GM19463 (cell line): Measurements from ENCODE around the gene LPAR4.
"Not testable (repeated sequence)": the region's sequence is repeated elsewhere in the genome, so short reads cannot be mapped to it uniquely, and the experiment has no call there.

Source experiments
- ATAC-seq: cut with Tn5 transposase; IDR thresholded peaks from one replicate; pipeline ENCODE4 v1.9.1; 2021; ENCODE audit warnings: mild to moderate bottlenecking, moderate library complexity; ENCODE audit not compliant: unreplicated experiment

The LPAR4 gene, protein sequence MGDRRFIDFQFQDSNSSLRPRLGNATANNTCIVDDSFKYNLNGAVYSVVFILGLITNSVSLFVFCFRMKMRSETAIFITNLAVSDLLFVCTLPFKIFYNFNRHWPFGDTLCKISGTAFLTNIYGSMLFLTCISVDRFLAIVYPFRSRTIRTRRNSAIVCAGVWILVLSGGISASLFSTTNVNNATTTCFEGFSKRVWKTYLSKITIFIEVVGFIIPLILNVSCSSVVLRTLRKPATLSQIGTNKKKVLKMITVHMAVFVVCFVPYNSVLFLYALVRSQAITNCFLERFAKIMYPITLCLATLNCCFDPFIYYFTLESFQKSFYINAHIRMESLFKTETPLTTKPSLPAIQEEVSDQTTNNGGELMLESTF

DNA sequence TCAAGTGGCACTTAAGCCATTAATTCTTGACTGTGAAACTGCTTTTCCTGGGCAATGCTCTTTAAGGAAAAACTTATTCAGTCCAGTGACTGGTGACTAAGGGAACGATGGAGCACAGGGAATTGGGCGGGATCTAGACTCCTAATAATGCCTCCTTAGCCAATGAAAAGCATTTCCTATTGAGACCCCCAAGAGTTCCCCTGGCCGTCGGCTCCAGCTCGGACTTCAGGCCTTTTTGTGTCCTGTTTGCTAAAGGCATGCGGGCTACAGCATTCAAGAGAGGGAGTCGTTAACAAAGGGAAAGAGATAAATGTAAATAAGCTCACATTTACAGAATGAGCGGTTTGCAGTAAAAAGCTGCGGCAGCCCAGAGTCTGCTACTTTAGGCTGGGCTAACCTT is at the start of gene LPAR4:
Gene LPAR4 (plus strand): TSS at position 232 of the 400 bp plus-strand sequence. CDS start 7,150 bp downstream, outside the sequence.
- no peak for ATAC-seq

DNA sequence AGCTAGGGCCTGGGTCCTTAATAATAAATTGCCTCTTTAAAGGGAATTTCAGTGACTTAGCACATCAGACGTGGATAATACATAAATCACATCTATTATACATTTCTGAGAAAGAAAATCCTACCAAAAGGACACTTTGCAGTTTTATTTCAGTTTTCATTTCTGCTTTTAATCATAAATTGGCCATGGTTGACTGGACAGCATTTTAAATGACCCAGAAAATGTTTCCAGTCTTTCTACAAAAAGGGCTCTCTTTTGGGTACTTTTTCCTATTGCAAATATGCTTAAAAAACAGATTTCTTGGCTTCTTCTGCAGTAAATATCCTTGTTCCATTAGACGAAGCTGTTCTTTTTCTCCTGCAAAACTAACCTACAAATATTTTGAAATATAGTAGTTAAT is 41.4 kb upstream of the LPAR4 start:
- ATAC-seq, result no peak

DNA sequence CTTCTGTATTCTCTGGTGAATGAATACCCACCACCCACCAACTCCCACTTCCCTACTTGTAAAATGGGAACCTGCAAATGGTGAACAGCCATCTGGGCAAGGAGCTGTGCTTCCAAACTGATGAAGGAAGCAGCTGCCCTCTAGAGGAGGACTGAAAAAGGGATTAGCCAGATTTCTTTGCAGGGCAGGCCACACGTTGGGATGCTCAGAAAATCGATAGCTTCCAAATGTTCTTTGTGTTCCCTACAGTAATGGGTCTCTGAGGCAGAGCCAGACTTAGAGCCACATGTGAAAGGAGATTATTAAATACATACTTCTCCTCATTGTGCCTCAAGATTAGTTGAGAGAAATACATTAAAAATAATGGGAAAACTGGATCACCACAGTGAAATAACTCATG is 39.3 kb upstream of the LPAR4 start:
- no peak for ATAC-seq

DNA sequence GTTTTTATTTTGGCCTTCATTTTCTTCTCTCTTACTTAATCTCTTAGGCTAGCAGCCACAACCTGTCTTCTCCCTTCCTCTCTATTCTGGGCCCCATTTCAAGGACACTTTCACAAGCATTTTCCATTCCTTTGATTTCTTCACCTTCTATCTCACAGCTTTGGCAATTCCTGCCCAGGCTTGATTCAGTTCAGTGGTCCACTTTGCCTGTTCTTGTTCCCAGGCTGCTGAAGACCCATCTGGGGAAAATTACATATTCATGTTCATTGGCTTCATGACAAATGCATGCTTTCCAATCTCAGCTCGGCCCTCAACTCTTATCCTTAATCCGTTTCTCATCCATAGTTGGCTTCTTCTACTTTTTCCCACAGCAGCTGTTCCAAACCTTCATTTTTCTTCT is 38.7 kb upstream of the LPAR4 start:
- ATAC-seq, result no peak

DNA sequence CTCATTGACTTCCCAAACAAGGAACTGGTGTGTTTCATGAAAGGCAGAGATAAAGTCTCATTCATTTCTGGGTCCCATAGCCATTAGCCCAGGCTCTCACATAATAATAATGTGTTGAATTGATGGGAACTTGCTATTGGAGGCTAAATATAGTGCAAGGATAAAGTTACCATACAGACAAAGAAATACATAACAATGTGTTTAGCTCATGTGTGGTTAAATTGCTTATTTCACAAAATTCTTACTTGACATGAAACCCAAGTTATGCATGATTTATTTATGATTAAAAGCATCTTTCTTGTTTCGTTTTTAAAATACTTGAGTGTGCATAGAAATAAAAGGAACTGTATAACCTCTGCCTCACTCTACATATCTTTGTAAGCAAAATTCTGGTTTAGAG is 37.3 kb upstream of the LPAR4 start:
- ATAC-seq, result no peak

DNA sequence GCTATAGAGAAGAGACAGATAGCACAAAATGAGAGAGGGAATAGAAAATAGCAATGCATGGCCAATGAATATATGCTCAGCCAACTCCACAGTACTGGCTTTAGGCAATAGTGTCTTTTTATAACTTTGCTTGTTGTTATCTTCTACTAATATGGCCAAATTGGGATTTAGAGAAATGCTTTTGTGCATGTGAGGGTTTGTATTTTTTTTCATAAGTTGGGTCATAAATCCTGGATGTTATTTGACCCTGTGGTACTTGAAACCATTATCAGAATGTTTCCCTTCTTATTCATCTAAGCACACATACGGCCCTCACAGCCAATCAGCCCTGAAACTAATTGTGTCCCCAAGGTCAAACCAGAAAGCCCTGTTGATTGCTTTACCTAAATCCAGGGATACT is 35.2 kb upstream of the LPAR4 start:
- ATAC-seq, result no peak

DNA sequence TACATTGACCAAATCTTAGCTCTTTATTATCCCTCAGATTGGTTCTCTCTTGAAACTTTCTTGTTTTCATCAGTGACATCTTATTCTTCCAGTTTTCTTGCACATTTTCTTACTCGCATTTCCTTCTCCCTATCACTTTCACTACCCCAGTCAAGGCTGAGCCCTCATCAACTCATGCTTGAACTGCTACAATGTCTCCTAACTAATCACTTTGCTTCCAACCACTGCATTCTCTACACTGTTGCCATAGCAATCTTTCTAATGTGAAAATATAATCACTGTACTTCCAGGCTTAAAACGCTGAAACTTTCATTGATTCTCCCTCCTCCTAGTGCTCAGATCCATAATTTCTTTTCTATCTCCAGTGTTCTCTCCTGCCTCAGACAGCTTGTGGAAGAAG is 22.2 kb upstream of the LPAR4 start:
- no peak for ATAC-seq

DNA sequence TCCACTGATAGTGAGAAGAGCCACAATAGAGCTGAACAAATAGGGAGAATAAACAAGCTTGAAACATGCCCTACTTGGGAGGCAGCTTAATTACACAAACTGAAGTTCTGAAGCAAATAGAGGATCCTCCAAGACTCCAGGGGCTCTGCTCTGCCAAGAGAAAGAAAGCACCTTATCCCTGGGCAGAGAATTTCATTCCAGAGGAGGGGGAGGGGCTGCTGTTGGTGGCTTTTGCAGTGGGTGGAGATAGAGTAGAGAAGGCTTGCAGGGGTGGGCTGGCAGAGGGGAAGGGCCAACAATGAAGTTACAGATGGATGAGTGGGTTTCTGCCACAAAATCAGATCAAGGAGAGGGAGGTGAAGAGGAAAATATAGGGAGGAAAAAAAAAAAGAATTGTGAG is 1.0 kb upstream of the LPAR4 start:
- ATAC-seq, result no peak

DNA sequence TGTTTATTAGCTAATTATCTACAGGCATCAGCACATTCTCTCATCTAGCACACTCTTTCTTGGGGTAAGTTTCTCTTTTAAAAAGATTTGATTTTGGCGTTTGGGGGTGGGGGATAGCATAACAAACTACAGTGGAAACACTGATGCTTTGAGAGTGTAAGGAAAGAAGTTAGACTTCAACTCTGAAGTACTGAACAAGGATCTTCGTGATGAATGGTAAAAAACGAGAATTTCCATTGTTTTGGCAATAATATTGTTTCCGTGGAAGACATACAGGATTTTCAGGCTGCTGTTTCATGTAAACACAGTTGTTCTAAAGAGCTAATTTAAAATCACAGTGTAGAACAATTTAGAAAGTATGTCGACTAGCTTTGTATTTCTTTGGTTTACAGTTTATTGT is 451 bp downstream of the LPAR4 start:
- no peak for ATAC-seq

DNA sequence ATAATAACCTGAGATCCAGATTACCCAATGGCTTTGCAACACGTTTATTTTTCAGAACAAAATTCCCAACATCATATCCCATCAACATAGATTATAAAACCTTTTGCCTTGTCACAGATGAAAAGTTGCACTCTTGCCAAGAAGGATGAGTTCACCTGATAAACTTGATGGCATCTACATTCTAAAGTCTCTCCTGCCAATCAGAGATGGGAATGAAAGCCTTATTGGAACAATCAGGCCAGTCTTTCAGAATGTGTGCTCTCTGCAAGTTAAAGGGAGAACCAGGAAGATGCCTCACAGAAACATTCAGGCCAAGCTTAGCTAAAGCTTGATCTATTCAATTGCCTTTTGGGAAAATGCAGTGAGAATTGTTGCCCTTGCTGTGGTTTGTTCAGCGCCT is 1.3 kb downstream of the LPAR4 start:
- no peak for ATAC-seq

DNA sequence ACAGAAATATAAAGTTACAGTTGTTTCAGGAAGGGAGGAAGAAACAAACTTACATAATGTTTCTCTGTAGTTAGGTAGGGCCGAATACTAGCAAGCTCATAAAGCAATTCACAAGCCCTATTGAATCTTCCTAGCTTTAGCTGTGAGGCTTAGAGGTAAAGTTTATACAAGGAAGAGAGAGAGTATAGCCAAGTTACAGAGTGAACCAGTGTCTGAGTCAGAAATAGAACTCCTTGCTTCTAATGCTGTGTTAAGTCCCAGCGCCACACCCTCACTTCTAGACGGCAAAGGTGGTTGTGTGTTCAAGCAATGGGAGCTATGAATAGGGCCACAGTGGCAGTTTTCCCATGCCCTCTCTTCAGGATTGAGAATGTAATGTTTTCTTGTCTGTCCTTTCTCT is 6.1 kb downstream of the LPAR4 start:
- ATAC-seq, result no peak

DNA sequence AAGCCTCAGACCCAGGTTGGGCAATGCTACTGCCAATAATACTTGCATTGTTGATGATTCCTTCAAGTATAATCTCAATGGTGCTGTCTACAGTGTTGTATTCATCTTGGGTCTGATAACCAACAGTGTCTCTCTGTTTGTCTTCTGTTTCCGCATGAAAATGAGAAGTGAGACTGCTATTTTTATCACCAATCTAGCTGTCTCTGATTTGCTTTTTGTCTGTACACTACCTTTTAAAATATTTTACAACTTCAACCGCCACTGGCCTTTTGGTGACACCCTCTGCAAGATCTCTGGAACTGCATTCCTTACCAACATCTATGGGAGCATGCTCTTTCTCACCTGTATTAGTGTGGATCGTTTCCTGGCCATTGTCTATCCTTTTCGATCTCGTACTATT is 7.4 kb downstream of the LPAR4 start:
- ATAC-seq, result peak; percentile 95

DNA sequence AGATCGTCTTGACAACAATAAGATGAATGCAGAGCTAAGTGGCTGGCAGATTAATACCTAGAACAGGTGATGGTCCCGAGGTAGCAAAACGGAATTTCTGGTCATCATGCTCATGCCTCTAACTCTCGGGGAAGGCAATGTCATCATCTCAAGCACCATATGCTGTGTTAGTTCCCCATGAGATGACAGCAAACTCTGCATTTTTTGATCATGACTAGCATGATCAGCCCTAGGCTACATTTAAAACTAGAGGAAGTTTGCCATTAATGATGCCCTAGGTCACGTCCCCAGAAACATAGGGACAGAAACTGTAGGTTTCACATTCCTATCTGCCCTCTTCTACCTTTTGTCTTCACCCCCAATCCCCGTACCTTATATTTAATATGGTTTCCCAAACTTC is 11.6 kb downstream of the LPAR4 start:
- no peak for ATAC-seq

DNA sequence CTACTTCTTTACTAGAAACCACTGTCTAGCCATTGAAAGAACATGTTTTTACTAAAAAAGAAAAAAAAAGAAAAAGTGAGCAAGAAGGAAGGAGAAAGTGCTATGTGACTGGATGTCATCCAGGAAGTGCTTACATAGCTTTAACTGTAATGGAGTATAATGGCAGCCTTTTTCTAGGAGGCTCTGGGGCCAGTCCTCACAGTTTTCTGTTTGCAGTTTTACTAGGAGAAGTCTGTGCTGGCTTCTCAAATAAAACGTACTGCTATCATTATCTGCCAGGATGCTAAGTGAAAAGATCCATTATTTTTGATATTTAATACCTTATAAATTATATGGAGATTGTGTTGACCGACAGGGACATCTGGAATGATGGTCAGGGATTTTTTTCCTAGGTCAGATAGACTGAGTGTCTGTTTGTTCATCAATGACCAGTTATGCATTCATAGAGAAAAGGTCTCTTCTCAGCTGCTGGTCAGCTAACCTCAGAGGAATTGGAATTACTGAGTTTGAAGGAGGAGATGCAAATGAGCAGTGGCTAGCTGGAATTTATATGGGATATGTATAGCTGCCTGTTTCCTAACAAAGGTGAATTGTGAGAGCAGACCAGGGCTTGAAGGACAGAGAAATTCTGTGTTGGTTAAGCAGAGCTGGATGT is 21.7 kb downstream of the LPAR4 start:
- ATAC-seq, result no peak

DNA sequence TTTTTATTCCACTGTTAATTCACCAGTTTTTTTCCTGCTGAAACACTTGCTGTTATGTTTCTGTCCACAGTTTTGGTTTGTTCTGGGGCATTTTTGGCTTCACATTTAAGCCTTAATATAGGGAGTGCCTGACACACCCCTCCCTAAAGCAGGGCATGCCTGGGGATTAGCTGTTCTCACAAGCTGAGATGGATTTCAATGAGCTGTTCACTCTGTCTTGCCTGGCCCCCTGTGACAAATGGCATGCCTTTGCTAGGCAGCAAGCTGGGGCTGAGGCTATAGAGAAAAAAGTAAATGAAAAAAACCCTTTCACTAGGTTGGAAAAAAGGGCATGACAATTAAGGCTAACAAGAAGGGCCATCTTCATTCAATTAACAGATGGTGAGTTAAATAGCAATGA is 22.4 kb downstream of the LPAR4 start:
- ATAC-seq, result no peak

DNA sequence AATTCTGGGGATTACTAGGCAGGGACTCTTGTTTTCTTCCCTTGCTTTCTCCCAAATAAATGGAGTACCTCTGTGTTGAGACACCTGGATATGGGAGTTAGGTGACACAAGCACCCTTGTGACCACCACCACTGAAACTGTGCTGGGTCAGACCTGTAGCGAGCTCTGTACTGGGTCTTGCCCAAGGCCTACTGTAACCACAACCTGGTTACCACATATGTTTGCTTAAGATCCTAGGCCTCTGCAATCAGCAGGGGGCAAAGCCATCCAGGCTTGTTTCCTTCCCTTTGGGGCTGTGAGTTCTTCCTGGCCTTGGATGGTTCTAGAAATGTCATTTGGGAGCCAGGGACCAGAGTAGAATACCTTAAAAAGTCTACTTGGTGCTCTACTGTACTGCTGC is 49.4 kb downstream of the LPAR4 start:
- ATAC-seq, result peak; percentile 46

DNA sequence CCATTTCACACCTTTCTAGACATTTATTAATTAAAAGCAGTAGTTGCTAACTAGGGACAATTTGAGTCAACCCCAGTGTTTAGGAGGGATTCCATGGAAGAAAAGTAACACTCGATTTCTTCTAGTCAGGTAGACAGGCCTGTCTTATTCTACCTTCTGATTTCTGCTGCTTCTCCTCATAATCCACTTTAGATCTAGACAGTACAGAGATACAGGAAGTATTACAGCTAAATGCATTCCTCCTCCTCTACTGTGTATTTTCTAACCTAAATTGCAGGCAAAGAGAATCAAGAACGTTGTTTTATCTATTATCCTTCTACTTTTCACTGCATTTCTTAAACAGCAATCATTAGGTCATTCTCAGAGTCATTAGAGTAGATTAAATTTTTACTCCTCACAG is 52.6 kb downstream of the LPAR4 start:
- no peak for ATAC-seq

DNA sequence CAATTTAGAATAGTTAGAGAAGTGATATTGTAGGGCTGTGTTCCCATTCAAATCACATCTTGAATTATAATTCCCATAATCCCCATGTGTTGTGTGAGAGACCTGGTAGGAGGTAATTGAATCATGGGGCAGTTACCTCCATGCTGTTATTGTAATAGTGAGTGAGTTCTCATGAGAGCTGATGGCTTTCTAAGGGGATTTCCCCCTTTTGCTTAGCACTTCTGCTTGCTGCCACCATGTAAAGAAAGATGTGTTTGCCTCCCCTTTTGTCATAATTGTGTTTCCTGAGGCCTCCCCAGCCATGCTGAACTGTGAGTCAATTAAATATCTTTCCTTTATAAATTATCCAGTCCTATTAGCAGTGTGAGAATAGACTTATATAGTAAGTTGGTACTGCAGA is 53.2 kb downstream of the LPAR4 start:
- no peak for ATAC-seq

DNA sequence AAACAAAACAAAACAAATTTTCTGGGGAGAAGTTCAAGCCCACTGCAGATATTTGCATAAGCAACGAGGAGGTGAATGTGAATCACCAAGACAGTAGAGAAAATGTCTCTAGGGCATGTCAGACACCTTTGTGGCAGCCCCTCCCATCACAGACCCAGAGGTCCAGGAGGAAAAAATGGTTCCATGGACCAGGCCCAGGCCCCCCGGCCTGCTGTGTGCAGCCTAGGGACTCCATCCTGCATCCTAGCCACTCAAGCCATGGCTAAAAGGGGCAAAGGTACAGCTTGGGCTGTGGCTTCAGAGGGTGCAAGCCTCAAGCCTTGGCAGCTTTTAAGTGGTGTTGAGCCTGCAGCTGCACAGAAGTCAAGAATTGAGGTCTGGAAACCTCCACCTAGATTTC is 54.0 kb downstream of the LPAR4 start:
- no peak for ATAC-seq

DNA sequence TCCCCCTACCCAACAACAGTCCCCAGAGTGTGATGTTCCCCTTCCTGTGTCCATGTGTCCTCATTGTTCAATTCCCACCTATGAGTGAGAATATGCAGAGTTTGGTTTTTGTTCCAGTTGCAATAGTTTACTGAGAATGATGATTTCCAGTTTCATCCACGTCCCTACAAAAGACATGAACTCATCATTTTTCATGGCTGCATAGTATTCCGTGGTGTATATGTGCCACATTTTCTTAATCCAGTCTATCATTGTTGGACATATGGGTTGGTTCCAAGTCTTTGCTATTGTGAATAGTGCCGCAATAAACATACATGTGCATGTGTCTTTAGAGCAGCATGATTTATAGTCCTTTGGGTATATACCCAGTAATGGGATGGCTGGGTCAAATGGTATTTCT is 55.0 kb downstream of the LPAR4 start:
- ATAC-seq, result not testable (repeated sequence)
